Thyroid gland (tissue), 4 donors: ENCODE results near the gene FAM234A. TPM values are rescaled to one million over a fixed set of nuclear protein-coding genes. Genes with fewer than 3 reads are reported as not detected.

Experiments
- DNase-seq, 2 donors: peaks; one replicate each; pipeline ENCODE4 v3.0.0-alpha.2; 2019
- H3K27ac ChIP-seq, 3 donors: fragments of 200-600 bp; sonication (generic); 1 replicate in 2 of 3; 2 replicates in 1 of 3; pipeline ENCODE4 v1.5.1; 2016 to 2019; ENCODE audit warnings: mild to moderate bottlenecking in 1 of 3, moderate library complexity in 1 of 3
- H3K27me3 ChIP-seq: fragments of 200-600 bp; sonication (generic); one replicate; pipeline ENCODE4 v1.5.1; 2019
- H3K36me3 ChIP-seq, 2 donors: fragments of 200-600 bp; sonication (generic); one replicate each; pipeline ENCODE4 v1.5.1; 2016 to 2019
- H3K4me1 ChIP-seq, 2 donors: fragments of 200-600 bp; sonication (generic); one replicate each; pipeline ENCODE4 v1.5.1; 2017 to 2019
- H3K4me3 ChIP-seq, 3 donors: fragments of 200-600 bp; sonication (generic); replicated peaks in 1 of 3; 1 replicate in 2 of 3; 2 replicates in 1 of 3; pipeline ENCODE4 v1.5.1; 2016; ENCODE audit warnings: mild to moderate bottlenecking in 1 of 3
- H3K9me3 ChIP-seq: fragments of 200-600 bp; sonication (generic); one replicate; pipeline ENCODE4 v1.5.1; 2017
- POLR2A ChIP-seq, 2 donors: fragments of 450-650 bp; IDR thresholded peaks; one replicate each; pipeline ENCODE4 v1.6.1; 2017; ENCODE audit warnings: antibody characterized with exemption in 2 of 2, mild to moderate bottlenecking in 2 of 2, moderate library complexity in 1 of 2
- WGBS, 2 donors: methylation state at CpG; one replicate each; pipeline ENCODE4 v1.1.5; 2017; 5-methylcytosine and 5-hydroxymethylcytosine counted together
- intact Hi-C: fragments of 100-400 bp; cut with DNase I; formaldehyde crosslinking; loops from one replicate; pipeline ENCODE4 v1.15.1; 2023
- total RNA-seq, 4 donors: library from RNA; depleted of rRNA; stranded (reverse); fragments of >200 nt; gene quantifications; one replicate each; pipeline ENCODE4 v1.2.3, GENCODE V29; 2016
- TF ChIP-seq, protein P1 (sequence below), 6 experiments: fragments of 200-600 bp in 3 of 6; fragments of 450-650 bp in 3 of 6; sonication (generic) in 3 of 6; IDR thresholded peaks; one replicate each; pipeline ENCODE4 v1.5.1; 2016 to 2019; ENCODE audit warnings: antibody characterized with exemption in 6 of 6, mild to moderate bottlenecking in 2 of 6, inconsistent platforms in 1 of 6, moderate library complexity in 1 of 6

The FAM234A gene
- total RNA-seq, 4 donors from 2014 or later, result 35.3 to 140 (median 107) TPM

GRCh38 chr16:278863-279366, 44.3 kb downstream of the FAM234A start:
- peak; percentile 69 to 75 for DNase-seq
- TF ChIP-seq POLR2A (IDR thresholded peaks at IDR 0.05), result no peak
- TF ChIP-seq, protein P1, sequence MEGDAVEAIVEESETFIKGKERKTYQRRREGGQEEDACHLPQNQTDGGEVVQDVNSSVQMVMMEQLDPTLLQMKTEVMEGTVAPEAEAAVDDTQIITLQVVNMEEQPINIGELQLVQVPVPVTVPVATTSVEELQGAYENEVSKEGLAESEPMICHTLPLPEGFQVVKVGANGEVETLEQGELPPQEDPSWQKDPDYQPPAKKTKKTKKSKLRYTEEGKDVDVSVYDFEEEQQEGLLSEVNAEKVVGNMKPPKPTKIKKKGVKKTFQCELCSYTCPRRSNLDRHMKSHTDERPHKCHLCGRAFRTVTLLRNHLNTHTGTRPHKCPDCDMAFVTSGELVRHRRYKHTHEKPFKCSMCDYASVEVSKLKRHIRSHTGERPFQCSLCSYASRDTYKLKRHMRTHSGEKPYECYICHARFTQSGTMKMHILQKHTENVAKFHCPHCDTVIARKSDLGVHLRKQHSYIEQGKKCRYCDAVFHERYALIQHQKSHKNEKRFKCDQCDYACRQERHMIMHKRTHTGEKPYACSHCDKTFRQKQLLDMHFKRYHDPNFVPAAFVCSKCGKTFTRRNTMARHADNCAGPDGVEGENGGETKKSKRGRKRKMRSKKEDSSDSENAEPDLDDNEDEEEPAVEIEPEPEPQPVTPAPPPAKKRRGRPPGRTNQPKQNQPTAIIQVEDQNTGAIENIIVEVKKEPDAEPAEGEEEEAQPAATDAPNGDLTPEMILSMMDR (IDR thresholded peaks at IDR 0.05), result no peak
- Histone ChIP-seq H3K27me3 (peaks cover 7% of the 10 kb centered on the region), H3K36me3 (no peaks in the 10 kb centered on the region), H3K4me1 (peaks cover 12 to 13% of the 10 kb centered on the region in 2 donors), H3K4me3 (no peak overlapping the region), H3K9me3 (no peaks in the 10 kb centered on the region), H3K27ac (no peak overlapping the region)
- intact Hi-C loops, result no loop called here
- 46 to 52% methylated on average over 6 of the region's 6 CpGs for WGBS, 2 donors

GRCh38 chr16:279531-279930, 44.9 kb downstream of the FAM234A start:
- H3K27ac ChIP-seq, result no peak overlapping the region
- no peak for DNase-seq
- H3K36me3 ChIP-seq, result no peaks in the 10 kb centered on the region
- H3K27me3 ChIP-seq, result peaks cover 7% of the 10 kb centered on the region
- H3K4me1 ChIP-seq, result peaks cover 12 to 13% of the 10 kb centered on the region in 2 donors
- intact Hi-C loops, result no loop called here
- TF ChIP-seq, protein P1 (IDR thresholded peaks at IDR 0.05), result no peak
- no peak for TF ChIP-seq POLR2A (IDR thresholded peaks at IDR 0.05)
- 62 to 67% methylated on average over 5 of the region's 7 CpGs for WGBS, 2 donors
- no peak overlapping the region for H3K4me3 ChIP-seq
- H3K9me3 ChIP-seq, result no peaks in the 10 kb centered on the region

- intact Hi-C loops, result no loop called here
- WGBS, 2 donors, result 12% methylated on average over 8 of the region's 47 CpGs; no CpG with 5 or more reads in 1 of the 2 donors
- Histone ChIP-seq H3K36me3 (no peaks in the 10 kb centered on the region), H3K4me1 (peaks cover 10% of the 10 kb centered on the region in 2 donors), H3K9me3 (no peaks in the 10 kb centered on the region), H3K27ac (no peak overlapping the region), H3K4me3 (no peak overlapping the region), H3K27me3 (peaks cover 7% of the 10 kb centered on the region)
- no peak for DNase-seq
- TF ChIP-seq, protein P1 (IDR thresholded peaks at IDR 0.05), result no peak
- no peak for TF ChIP-seq POLR2A (IDR thresholded peaks at IDR 0.05)
Observed at GRCh38 chr16:280005-280460, 45.4 kb downstream of the FAM234A start.

DNA sequence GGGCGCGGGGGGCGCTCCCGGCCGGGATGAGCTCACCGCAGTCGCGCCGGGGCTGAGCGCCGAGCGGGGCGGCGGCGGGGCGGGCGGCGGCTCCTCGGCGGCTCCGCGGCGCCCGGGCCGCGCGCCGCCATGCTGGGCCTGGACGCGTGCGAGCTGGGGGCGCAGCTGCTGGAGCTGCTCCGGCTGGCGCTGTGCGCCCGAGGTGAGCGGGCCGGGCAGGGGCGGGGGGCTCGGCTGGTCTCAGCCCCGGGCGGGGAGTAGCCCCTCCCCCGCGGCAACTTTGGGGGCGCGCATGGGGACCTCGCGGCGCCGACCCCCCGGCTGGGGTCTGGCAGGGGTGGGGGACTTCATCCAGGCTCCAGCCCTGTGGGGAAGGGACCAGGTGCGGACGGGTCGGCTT, 45.9 kb downstream of the FAM234A start, which contains the start of gene ARHGDIG:
TSS of gene ARHGDIG (plus strand) at position 40 of the 400 bp plus-strand sequence. CDS start at position 130, 90 bp downstream.
- no peak within 1 kb of the TSS for H3K4me3 ChIP-seq
- no peak for TF ChIP-seq POLR2A (IDR thresholded peaks at IDR 0.05)
- TF ChIP-seq, protein P1 (IDR thresholded peaks at IDR 0.05), result no peak

GRCh38 chr16:280991-281659, 46.5 kb downstream of the FAM234A start:
- peaks cover 6% of the 10 kb centered on the region in 2 donors for H3K4me1 ChIP-seq
- no peak for DNase-seq
- H3K27ac ChIP-seq, result no peak overlapping the region
- no peak overlapping the region for H3K4me3 ChIP-seq
- no peaks in the 10 kb centered on the region for H3K36me3 ChIP-seq
- TF ChIP-seq, protein P1 (IDR thresholded peaks at IDR 0.05), result no peak
- no peak for TF ChIP-seq POLR2A (IDR thresholded peaks at IDR 0.05)
- intact Hi-C loops, result no loop called here
- no peaks in the 10 kb centered on the region for H3K9me3 ChIP-seq
- WGBS, 2 donors, result 41 to 56% methylated on average over 19 to 21 of the region's 27 CpGs
- H3K27me3 ChIP-seq, result peaks cover 7% of the 10 kb centered on the region

More for the DNA sequence above, 45.9 kb downstream of the FAM234A start, which contains the start of gene ARHGDIG:
- Histone ChIP-seq H3K27me3 (peaks cover 7% of the 10 kb centered on the region), H3K36me3 (no peaks in the 10 kb centered on the region), H3K27ac (no peak within 1 kb of the TSS), H3K9me3 (no peaks in the 10 kb centered on the region), H3K4me1 (peaks cover 6% of the 10 kb centered on the region in 2 donors)
- intact Hi-C loops, result no loop called here
- WGBS, 2 donors, result 0% methylated on average over 12 of the region's 54 CpGs; no CpG with 5 or more reads in 1 of the 2 donors
- DNase-seq, result no peak
